ENCODE measurements around the gene CAMK1D.

CAMK1D gene

GRCh38 chr10:12473491-12473890 lies 124.1 kb downstream of the CAMK1D start:
- no peak for ATAC-seq
- TF ChIP-seq ZFP3 (CRISPR knock-in tag; IDR thresholded peaks at IDR 0.05), result no peak
- TF ChIP-seq OSR1 (CRISPR knock-in tag; IDR thresholded peaks at IDR 0.05), result no peak
- no peak for TF ChIP-seq ESRRG (CRISPR knock-in tag; IDR thresholded peaks at IDR 0.05)
- no peak for TF ChIP-seq ZNF8 (CRISPR knock-in tag; IDR thresholded peaks at IDR 0.05)
- TF ChIP-seq PATZ1 (CRISPR knock-in tag; IDR thresholded peaks at IDR 0.05; ENCODE audit: borderline replicate concordance), result no peak
- TF ChIP-seq ZNF565 (CRISPR knock-in tag; conservative IDR thresholded peaks at IDR 0.05; ENCODE audit: low read depth), result no peak
- TF ChIP-seq POU6F1 (CRISPR knock-in tag; IDR thresholded peaks at IDR 0.05; ENCODE audit: borderline replicate concordance, low read depth), result no peak
- TF ChIP-seq ZFP30 (CRISPR knock-in tag; IDR thresholded peaks at IDR 0.05), result no peak
- no peak for TF ChIP-seq PPARA (CRISPR knock-in tag; IDR thresholded peaks at IDR 0.05; ENCODE audit: borderline replicate concordance)
- TF ChIP-seq GLIS3 (CRISPR knock-in tag; IDR thresholded peaks at IDR 0.05), result no peak
- no peak for TF ChIP-seq ISL1 (CRISPR knock-in tag; IDR thresholded peaks at IDR 0.05)

GRCh38 chr10:12474727-12475412 lies 125.5 kb downstream of the CAMK1D start:
- TF ChIP-seq BACH2 (CRISPR knock-in tag; IDR thresholded peaks at IDR 0.05; ENCODE audit: borderline replicate concordance) (no peak), OSR1 (CRISPR knock-in tag; IDR thresholded peaks at IDR 0.05) (no peak), RARB (CRISPR knock-in tag; IDR thresholded peaks at IDR 0.05) (no peak), ZC3H10 (CRISPR knock-in tag; IDR thresholded peaks at IDR 0.05) (no peak), ESRRG (CRISPR knock-in tag; IDR thresholded peaks at IDR 0.05) (no peak)
- ATAC-seq, result no peak

GRCh38 chr10:12476656-12477055 lies 127.3 kb downstream of the CAMK1D start:
- no peak for ATAC-seq

More at GRCh38 chr10:12476656-12477055, 127.3 kb downstream of the CAMK1D start:
- no peak for TF ChIP-seq RARB (CRISPR knock-in tag; IDR thresholded peaks at IDR 0.05)
- no peak for TF ChIP-seq BACH2 (CRISPR knock-in tag; IDR thresholded peaks at IDR 0.05; ENCODE audit: borderline replicate concordance)
- TF ChIP-seq ZNF565 (CRISPR knock-in tag; conservative IDR thresholded peaks at IDR 0.05; ENCODE audit: low read depth), result no peak
- no peak for TF ChIP-seq TCF4 (CRISPR knock-in tag; IDR thresholded peaks at IDR 0.05; ENCODE audit: borderline replicate concordance)
- no peak for TF ChIP-seq CSDC2 (CRISPR knock-in tag; IDR thresholded peaks at IDR 0.05)
- no peak for TF ChIP-seq ZNF70 (CRISPR knock-in tag; IDR thresholded peaks at IDR 0.05)
- no peak for TF ChIP-seq TOX (CRISPR knock-in tag; IDR thresholded peaks at IDR 0.05; ENCODE audit: borderline replicate concordance)
- TF ChIP-seq TSHZ2 (CRISPR knock-in tag; IDR thresholded peaks at IDR 0.05), result no peak
- TF ChIP-seq CREB5 (CRISPR knock-in tag; IDR thresholded peaks at IDR 0.05; ENCODE audit: low read depth), result no peak

Data from SK-N-SH treated with all-trans-retinoic acid at 6 μM for 48 hours (cell line).